OCI-LY1 (cell line): ENCODE results near the gene SRRM5.

Experiments used
- CTCF ChIP-seq: fragments of 200-600 bp; sonication (generic), shearing (Covaris generic); IDR thresholded peaks from 2 replicates; pipeline ENCODE4 v1.5.1; 2017; ENCODE audit warnings: mild to moderate bottlenecking, antibody characterized with exemption, low read length, moderate library complexity, mixed read lengths
- EZH2 ChIP-seq: fragments of 200-600 bp; sonication (generic), shearing (Covaris generic); IDR thresholded peaks from 2 replicates; pipeline ENCODE4 v1.8.0; 2017; ENCODE audit warnings: borderline replicate concordance, mixed run types, mild to moderate bottlenecking, antibody characterized with exemption, low read length, moderate library complexity, mixed read lengths

DNA sequence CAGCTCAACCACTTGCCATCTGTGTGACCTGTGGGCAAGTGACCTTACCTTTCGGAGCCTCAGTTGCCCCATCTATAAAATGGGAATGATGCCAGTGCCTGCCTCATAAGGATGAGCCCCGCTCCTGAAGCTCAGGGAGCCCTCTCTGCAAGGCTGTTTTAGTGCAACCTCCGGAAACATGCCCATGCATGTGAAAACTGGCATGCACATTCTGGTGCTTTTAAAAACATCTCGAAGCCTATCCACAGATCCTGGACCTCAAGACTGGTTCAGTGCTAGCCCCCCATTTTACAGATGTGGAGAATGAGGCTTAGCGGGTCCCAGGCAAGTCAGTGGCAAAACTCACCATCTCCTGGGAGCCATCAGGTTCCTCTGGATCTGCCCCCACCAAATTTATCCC is 22.2 kb downstream of the SRRM5 start:
- TF ChIP-seq EZH2 (no peak), CTCF (no peak)
